OCI-M2 (cell line): ENCODE results near the gene ATP8A2.

Experiments used
- DNase-seq: peaks from one replicate; lab custom pipeline; 2025; ENCODE audit not compliant: unreplicated experiment; lab: John Stamatoyannopoulos, UW

Gene ATP8A2

DNA sequence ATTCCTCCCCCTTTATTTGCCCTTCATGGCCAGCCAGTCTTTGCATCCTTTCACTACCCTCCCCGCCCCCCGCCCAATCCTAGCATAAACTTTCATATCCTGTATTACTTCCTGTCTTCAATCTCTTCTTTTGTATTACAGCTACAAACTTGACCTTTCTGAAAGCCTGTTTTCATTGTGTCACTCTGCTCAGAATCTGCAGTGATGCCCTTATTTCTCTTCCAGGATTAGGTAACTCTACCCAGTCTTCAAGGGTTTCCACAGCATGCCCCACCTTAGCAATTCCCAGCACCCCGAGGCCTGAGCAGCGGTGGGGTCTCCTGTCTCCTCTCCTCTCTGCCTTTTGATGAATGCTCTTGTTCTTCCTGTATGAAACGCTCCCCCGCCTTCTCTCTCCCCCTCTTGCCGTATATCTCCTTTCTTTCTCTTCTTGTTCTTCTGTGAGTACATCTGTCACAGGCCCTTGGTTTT, 534.5 kb downstream of the ATP8A2 start:
- DNase-seq: no peak

DNA sequence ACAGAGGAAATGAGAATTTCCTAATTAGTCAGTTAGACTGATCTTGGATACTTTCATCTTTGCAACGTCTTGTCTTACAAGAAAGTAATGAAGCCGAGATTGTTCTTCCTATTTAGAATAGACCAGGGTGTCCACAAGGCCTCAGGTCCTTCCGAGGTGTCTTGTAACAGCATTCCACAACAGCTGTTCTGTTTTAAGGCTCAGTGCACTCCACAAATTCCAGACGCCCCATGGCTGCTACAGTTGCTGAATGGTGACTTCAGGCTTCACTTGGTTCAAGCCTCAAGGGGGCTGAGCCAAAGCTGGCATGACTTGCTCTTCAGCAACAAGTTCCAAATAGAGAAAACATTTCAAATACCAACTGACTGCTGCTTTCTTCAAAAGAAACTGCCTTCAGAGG, 536.6 kb downstream of the ATP8A2 start:
- no peak for DNase-seq

DNA sequence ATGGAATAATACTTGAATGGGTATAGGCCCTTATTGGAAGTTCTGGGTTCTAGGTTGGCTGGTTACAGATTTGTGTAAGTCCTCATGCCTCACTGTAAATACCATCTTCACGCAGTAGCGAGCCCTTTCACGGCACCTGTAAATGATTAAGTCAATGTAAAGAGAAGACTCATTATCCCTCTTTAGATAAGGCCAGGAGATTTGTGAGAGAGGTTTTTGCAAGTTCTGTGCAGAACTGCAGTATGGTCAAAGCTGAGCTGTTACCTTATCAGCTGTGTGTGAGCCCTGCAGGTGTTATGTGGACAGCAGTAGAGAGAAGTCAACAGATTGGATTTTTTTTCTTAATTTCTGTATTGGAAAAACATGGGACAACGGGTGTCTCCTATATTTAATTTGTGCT, 538.5 kb downstream of the ATP8A2 start:
- DNase-seq: no peak

DNA sequence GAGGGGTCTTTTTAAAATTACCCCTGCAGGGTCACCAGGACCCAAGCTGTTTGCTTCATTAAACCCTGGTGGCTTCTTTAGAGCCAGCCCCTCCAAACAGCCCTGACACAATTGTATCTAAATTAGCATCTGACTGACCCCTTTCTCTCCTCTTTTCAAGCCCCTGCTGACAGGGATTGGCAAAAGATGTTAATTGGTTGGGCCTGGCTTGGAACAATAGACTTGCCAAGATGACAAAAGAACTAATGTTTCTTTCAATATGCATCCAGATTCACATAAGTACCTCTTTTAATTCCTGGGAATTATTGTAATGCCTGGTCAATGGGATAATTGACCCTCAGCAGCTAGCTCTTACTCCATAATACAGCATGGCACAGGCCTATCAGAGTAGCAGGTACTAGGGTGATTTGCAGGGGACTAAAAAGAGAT, 539.2 kb downstream of the ATP8A2 start:
- DNase-seq: no peak

DNA sequence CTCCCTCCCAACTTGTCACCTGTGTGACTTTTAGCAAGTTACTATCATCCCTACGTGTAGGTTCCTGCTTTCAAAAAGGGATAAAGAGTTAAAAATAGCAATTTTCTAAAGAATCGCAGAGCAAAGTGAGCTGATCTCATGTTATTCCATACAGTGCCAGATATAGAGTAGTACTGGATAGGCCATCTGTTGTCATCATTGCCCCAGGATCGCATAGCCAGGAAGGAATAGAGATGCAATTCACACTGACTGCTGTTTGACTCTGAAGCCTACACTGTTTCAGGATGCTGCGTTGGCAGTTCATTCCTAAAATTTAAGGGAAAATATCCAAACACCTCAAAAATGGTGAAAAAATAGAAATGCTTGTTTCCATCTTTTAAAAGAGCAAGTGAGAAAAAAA, 541.2 kb downstream of the ATP8A2 start:
- DNase-seq: no peak

DNA sequence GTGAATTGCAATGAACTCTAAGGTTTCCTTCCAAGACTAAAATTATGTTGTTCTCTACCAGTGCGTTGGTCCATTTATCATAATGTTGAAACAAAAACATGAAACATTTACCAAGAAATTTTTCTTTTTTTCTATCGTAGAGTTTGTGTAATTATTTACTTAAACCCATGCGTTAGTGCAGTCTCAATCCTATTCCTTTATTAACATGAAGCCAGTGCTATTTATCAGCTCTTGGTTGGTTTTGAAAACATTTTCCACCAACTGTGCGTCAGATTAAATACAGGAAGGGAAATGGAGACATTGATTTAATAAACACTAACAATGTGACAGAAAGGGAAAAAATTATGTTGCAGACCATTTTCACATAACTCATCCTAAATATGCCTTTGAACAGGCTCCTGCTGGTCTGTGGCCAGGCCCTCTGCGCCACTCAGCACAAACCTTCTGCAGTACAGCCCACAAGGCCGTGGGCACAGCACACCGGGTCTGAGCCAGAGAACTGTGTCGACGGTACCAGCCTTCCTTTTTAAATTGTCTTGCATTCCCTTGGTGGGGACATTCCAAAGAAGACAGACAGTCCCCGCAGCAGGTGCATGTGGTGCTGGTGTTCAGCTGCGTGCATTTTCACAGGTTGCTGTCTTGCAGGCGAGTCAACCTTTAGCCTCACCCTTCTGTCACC, 544.2 kb downstream of the ATP8A2 start:
- DNase-seq: no peak

DNA sequence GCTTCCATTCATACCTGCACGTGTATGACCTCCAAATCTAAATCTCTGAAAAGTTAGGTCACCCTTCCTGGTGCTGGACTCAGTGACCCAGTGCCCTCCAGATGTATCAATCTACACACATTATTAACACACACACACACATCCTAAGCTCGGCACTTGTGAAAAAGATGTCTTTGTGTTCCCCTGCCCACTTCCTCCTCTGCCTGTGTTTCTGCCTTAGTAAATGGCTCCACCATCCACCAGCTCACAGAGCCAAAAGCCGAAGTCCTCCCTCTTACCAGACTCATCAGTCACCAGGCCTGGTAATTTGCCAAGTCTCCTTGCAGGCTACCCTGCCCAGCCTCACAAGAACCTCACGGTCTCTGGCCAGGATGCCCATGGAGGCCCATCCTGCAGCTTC, 548.5 kb downstream of the ATP8A2 start:
- no peak for DNase-seq

DNA sequence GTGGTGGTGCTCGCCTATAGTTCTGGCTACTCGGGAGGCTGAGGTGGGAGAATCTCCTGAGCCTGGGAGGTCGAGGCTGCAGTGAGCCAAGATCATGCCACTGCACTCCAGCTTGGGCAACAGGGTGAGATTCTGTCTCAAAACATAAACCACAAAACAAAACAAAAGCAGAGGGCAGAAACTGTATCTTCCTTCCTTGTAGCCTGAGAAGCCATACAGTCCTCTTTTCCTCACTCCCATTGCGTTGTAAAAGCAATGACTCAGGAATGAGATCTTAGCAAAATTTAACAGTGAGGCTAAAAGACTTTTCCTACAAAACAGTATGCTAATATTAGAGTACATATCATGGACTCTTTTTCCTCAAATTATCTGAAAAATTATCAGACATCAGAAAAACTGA, 549.2 kb downstream of the ATP8A2 start:
- DNase-seq: no peak

DNA sequence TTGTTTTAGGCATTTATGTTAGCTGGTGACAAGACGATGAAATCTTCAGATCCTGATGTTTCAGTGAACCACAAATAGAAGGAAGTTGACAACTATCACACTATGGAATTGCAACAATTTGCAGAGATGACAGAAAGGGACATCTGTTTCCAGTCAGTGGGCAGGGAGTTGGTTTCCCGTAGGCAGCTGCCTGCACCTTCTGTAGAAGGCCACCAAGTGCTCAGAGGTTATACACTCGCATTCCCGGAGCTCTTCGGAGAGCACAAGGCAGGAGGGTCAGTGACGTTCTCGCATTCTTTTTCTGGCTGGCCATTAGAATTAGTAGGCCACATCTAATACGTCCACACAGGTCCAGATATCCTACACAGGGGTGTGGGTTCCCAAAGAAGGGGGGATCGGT, 550.6 kb downstream of the ATP8A2 start:
- DNase-seq: no peak

DNA sequence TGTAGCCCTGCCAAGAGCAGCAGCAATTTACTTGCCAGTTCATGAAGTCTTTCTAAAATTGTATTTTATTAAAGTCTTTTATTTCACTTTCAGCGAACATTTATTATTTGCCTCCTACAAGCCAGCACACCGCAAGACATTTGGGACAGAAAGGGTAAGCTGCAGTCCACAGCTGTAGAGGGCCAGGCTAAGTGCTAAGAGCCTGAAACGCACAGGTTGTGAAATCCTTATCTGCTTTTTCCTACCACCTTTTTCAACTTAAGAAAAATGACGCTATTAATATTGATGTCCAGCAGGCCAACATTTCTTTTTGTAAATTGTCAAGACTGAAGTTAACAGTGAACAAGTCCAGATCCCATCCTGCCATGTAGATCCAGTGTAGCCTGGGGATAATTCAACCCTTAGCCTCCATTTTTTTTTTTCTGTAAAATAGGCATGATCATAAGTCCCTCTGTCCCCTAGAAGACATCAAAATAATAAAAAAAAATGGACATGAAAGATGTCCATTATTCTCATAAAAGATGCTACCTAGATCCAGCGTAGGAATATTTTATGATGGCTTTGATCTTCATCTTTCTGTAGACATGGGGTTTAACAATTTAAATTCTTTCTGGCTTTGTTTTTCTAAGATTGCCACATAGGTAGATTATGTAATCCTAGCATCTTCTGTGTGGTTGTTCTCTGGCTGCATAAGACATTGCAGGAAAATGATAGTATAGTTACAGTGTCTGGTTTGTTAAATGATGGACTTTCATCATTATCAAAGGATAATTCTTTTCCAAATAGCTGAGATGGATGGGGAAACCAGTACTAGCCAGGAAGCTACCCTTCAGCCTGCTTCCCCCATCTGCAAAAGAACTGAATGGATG, 551.7 kb downstream of the ATP8A2 start:
- no peak for DNase-seq

DNA sequence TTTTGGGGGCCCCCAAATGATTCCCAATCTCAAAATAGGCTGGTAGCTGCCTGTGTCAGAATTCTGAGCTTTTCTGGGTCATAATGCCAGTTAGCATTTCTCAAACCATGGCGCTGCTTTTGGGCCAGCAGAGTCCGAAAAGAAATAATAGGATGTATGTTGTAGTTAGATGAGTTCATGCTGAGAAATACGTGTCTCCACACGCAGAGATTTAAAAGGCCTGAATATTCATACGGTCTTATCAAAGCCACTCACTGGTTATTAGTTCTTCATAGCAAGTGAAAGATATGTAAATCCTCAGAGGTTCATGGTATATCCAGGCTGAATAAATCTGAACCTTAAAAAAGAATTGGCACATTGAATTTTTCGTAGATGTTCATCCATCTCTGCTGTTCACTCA, 555.6 kb downstream of the ATP8A2 start:
- DNase-seq: no peak

DNA sequence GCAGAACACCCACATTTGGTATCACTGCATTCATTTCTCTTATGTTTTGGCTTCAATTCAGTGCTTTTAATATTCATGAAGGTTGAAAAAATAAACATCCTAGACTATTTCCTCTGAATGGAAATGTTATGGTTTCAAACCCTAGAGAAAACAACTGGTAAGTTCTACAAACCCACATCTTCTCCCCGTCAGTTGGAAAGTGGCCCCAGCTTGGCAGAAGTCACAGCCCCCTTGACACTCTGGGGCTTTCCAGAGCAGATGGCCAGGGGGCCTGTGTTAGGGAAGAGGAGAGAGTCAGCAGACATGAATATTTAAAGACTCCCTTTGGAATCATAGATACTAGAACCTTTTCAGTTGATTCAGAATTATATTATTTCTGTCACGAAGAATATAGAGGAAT, 556.2 kb downstream of the ATP8A2 start:
- no peak for DNase-seq

DNA sequence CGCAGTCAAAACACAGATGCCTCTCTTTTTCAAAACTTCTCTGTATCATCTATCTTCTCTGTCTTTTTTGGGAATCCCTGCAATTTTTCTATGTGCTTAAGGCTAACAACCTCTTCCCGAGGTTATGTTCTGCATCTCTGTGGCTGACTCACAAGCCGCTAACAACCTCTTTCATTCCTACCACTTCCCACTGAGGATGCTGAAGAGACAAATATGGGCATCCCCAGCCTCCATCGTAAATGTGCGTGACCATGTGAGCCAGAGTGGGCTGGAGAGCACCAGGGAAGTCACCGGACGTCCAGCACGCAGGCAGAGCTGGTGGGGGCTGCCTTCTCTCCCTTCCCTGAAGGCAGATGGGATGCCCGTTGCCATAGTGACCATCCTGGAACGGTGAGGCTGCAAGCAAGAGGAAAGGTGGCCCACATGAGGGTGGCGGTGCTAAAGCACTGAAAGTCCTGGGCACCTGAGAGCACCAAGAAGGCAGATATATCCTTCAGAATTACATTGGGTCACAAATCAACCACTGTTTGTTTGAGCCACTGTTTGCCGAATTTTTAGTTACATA, 557.2 kb downstream of the ATP8A2 start:
- no peak for DNase-seq

DNA sequence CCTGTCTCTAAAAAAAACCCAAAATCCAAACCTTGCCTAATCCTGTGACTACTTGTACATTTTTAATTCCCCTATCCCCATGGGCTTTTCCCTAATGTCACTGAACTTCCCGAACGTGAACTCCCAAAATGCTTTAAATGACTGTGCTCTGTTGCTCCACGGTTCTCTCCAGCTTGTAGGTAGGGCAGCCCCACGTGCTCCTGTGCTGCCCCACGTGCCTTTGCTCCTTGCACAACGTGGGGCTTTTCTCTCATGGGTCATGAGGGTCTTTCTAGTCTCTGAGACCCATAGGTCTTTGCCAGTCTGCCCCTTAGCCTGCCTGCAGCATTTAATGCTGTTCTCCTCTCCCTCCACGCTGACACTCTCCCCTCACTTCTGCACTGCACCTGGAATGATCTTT, 558.0 kb downstream of the ATP8A2 start:
- DNase-seq: no peak

DNA sequence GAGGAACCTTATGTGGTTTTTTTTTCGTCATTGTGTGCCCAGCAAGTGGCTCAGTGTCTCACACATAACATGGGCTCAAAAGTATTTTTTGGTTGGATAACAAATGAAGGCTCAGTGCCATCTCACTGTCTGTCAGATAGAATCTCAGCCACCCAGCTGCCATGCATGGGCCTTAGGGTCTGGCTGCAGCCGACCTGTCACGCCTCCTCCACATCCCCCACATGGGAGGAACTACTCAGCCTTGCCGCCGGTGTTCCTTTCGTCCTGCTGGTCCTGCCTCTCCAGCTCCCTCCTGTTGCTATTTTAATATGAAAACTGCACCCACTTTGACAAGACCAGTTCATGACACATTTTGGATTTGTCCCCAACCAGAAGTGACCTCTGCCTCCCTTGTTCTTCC, 558.9 kb downstream of the ATP8A2 start:
- DNase-seq: no peak

DNA sequence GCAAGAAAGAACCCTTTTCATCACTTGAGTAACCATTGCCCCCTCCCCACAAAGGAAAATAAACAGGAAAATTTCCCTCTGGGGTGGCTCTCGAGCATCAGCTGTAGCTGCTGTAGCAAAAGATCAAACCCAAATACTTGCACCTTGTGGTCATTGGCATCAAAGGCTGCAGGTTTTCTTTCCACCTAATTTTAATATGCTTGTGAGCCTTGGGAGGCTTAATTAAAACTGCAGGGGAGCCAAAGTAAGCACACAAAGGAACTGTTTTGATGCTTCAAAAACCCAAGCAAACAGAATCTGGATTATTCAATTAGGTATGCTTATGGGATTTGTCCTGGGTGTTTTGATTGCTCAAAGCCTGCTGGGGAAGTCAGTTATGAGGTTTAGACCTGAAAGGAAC, 560.6 kb downstream of the ATP8A2 start:
- DNase-seq: no peak

DNA sequence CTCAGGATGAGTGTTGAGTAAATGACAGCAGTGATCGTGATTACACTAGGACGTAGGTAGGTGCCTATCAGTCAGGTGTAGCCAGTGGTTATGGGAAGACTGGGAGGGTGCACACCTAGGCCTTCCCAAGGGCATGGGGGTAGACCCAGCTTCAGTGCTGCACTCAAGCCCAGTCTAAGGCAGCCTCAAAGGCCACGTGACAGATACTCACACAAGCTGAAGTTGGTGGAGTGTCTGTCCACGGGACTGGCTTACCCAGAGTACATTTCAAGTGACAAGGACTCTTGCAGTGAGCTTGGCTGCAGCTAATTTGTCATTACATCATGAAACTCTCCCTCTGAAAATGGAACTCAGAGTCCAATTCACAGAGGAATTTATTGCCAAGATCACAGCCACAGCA, 561.7 kb downstream of the ATP8A2 start:
- no peak for DNase-seq

DNA sequence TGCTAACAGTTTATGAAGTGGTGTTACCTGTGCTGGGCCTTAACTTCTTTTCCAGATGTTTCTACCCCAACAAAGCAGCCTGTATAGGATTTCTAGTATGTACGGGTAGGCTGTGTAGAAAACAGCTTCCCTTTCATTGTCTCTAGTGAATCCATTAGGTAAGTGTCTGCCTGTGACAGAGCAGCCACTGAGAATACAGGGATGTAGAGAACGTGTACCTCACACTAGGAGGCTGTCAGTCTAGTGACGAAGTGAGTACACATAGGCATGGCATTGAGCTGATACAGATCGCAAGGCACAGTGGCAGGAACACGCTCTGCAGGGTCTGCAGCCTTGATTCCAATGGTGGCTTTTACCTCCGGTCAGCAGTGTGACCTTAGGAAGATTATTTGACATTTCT, 562.4 kb downstream of the ATP8A2 start:
- DNase-seq: no peak

DNA sequence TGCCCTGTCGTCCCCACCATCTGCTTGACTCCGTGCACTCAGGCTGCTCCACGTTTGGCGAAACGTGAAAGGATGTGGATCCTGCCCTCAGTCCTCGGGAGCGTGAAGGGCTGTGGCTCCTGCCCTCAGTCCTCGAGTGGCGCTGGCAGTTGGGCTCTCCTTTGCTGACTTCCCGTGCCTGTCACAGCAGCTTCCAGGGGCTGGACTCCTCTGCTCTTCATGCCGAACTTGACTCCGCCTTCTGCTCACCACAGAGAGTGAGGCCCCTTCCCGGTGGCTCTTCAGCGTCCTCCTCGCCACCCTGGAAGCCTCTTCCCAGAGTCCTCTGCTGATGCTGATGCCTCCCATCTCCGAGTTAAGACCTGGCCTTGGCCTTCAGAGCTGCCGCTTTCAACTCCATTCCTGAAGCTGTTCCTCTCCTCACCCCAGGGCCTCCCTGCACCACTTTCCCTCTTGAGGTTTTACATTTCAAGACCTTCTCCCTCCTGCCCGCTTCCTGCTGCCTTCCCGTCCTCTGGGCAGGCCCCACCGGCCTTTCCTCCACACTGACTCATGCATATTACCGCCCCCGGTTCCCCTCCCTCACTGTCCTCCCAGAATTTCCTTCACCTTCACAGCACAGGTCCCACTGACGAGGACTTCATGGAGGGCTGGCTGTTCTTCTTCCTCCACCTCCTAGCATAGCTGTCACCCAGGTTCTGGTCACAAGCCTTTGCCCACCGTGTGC, 568.4 kb downstream of the ATP8A2 start:
- no peak for DNase-seq

DNA sequence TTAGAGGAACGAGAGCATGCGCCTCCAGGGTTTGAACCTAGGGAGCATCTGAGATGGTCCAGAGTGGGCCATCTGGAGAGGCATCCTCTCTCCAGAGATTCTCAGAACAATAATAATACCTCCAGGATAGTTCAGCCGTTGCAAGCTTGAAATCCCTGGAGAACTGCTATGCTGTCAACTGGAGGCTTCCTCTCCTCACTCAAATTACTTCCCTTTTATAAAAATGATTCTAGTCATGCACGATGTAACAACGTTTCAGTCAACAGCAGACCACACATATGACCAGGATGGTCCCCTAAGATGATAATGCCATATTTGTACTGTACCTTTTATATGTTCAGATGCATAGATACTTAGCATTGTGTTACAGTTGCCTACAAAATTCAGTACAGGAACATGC, 571.3 kb downstream of the ATP8A2 start:
- no peak for DNase-seq

DNA sequence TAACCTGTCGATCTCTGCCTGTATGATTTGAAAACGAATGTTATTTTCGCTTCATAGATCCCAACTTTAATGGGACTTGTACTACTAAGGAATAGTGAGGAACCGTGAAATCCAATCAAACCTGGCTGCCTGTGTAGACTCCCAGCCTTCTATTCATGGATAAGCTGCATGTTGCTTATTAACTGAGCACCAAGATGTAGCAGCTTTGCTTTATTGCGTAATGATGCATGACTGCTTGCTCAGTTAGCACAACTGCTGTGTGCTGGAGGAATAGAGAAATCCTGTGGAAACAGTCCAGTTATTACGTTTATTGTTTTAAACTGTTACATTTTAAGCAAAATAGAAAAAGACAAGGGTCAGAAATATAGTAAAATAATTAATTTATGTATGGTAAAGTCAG, 571.9 kb downstream of the ATP8A2 start:
- DNase-seq: no peak

DNA sequence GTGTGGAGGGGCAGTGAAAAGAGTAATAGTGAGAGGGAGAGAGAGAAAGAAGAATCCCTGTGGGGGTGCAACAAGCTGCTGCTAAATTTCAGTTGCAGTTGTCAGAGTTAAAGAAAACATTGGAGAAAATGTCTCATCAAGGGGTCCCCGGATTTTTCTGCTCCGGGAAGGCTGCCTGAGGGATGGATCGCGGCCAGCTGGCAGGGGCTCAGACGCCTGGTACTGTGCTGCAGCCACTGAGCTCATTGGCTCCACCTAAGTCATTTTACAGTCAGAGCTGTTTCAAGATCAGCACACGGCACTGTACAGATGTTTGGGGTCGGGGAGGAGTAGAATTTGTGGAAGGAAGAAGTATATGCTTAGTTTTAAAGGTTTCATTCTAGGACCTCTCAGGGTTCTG, 573.8 kb downstream of the ATP8A2 start:
- DNase-seq: no peak
